Sciatic nerve (tissue), 2 donors: Measurements from ENCODE around the gene CPN1. TPM values are rescaled to one million over a fixed set of nuclear protein-coding genes. Genes with fewer than 3 reads are reported as not detected.
"Not testable (repeated sequence)": the region's sequence is repeated elsewhere in the genome, so short reads cannot be mapped to it uniquely, and the experiment has no call there.

Source experiments
- ATAC-seq: fragments of 200-7000 bp; cut with Tn5 transposase; one replicate; pipeline ENCODE4 v1.9.1; 2020; ENCODE audit warnings: mild to moderate bottlenecking, moderate library complexity
- DNase-seq: peaks from one replicate; pipeline ENCODE4 v3.0.0-alpha.2; 2020; ENCODE audit warnings: low spot score
- intact Hi-C: fragments of 100-400 bp; cut with DNase I; formaldehyde crosslinking; loops from one replicate; pipeline ENCODE4 v1.14.2; 2022
- total RNA-seq: library from RNA; stranded (reverse); fragmentation: NEBNext Ultra II Directional; extraction: Animal tissue kit (Norgen Biotek cat#: 25700); gene quantifications from one replicate; pipeline ENCODE4 v1.2.1, GENCODE V29; 2021
- donor health status: DM: no; HTN: no; CAD: no.
- donor health status: DM: no; HTN: no; CAD: no.

Gene CPN1
- total RNA-seq, 1 donor from 2014 or later, result not detected

GRCh38 chr10:100085596-100085995 is 3.9 kb upstream of the CPN1 start:
- ATAC-seq (no peak), DNase-seq (no peak)
- intact Hi-C loops, result no loop called here

- ATAC-seq (no peak), DNase-seq (no peak)
- intact Hi-C loops, result no loop called here
Observed at GRCh38 chr10:100083623-100084022, 2.0 kb upstream of the CPN1 start.

- intact Hi-C loops, DNase-seq, ATAC-seq: not testable (repeated sequence)
Observed at GRCh38 chr10:100082276-100082675, 607 bp upstream of the CPN1 start.

- intact Hi-C loops, result no loop called here
- ATAC-seq, result no peak
- no peak for DNase-seq
Observed at GRCh38 chr10:100076750-100077149, 4.9 kb downstream of the CPN1 start.

- ATAC-seq, result no peak
- no peak for DNase-seq
- intact Hi-C loops, result no loop called here
Observed at GRCh38 chr10:100075426-100076220, 6.0 kb downstream of the CPN1 start.

GRCh38 chr10:100072514-100072913 is 9.2 kb downstream of the CPN1 start:
- intact Hi-C loops, result no loop called here
- DNase-seq (no peak), ATAC-seq (no peak)

GRCh38 chr10:100071529-100071928 is 10.1 kb downstream of the CPN1 start:
- ATAC-seq (no peak), DNase-seq (no peak)
- intact Hi-C loops, result no loop called here

- intact Hi-C loops, result no loop called here
- DNase-seq (no peak), ATAC-seq (no peak)
Observed at GRCh38 chr10:100067466-100067865, 14.2 kb downstream of the CPN1 start.

GRCh38 chr10:100065084-100065660 is 16.5 kb downstream of the CPN1 start:
- intact Hi-C loops, result no loop called here
- ATAC-seq (no peak), DNase-seq (no peak)

GRCh38 chr10:100061401-100061800 is 20.3 kb downstream of the CPN1 start:
- ATAC-seq (no peak), DNase-seq (no peak)
- intact Hi-C loops, result no loop called here

- DNase-seq, result no peak
- no peak for ATAC-seq
- intact Hi-C loops, result no loop called here
Observed at GRCh38 chr10:100057948-100058347, 23.7 kb downstream of the CPN1 start.

GRCh38 chr10:100053686-100054460 is 27.8 kb downstream of the CPN1 start:
- DNase-seq, result no peak
- no peak for ATAC-seq
- intact Hi-C loops, result no loop called here

- ATAC-seq, result peak; percentile 90
- intact Hi-C loops, result loop anchor here (5.0 kb wide), 1 partner anchor 199 kb away; no protein-coding TSS in a partner anchor
- DNase-seq, result peak; percentile 95
Observed at GRCh38 chr10:100046021-100046486, 35.6 kb downstream of the CPN1 start.

- DNase-seq (no peak), ATAC-seq (peak; percentile 23)
- intact Hi-C loops, result loop anchor here (5.0 kb wide), 1 partner anchor 198 kb away; no protein-coding TSS in a partner anchor
Observed at GRCh38 chr10:100045592-100045991, 36.1 kb downstream of the CPN1 start.

GRCh38 chr10:100043796-100044195 is 37.9 kb downstream of the CPN1 start:
- DNase-seq (no peak), ATAC-seq (peak; percentile 87)
- intact Hi-C loops, result loop anchor here (5.0 kb wide), 1 partner anchor 426 kb away; no protein-coding TSS in a partner anchor

GRCh38 chr10:100043344-100043743 is 38.3 kb downstream of the CPN1 start:
- intact Hi-C loops, result loop anchor here (5.0 kb wide), 1 partner anchor 426 kb away; no protein-coding TSS in a partner anchor
- DNase-seq (no peak), ATAC-seq (no peak)

- DNase-seq, result no peak
- intact Hi-C loops, result loop anchor here (5.0 kb wide), 1 partner anchor 424 kb away; no protein-coding TSS in a partner anchor
- ATAC-seq, result no peak
Observed at GRCh38 chr10:100041306-100042002, 40.2 kb downstream of the CPN1 start.

GRCh38 chr10:100038561-100039071 is 43.1 kb downstream of the CPN1 start:
- intact Hi-C loops, result no loop called here
- no peak for DNase-seq
- ATAC-seq, result no peak
